Osteoblast (primary cell): ENCODE results near the gene DYNC1I1. TPM values are rescaled to one million over a fixed set of nuclear protein-coding genes. Genes with fewer than 3 reads are reported as not detected.

Source experiments
- DNase-seq: peaks from one replicate; pipeline ENCODE4 v3.0.0; 2011; ENCODE audit warnings: low spot score, mixed read lengths; ENCODE audit not compliant: insufficient read length; ENCODE audit errors: missing footprints
- H2AFZ ChIP-seq: 2 replicates; pipeline ENCODE4 v1.6.0; 2011; ENCODE audit warnings: mild to moderate bottlenecking, low read length
- H3K27ac ChIP-seq: 2 replicates; pipeline ENCODE4 v1.5.1; 2011; ENCODE audit warnings: mild to moderate bottlenecking, low read depth, low read length, moderate library complexity
- H3K27me3 ChIP-seq: 2 replicates; pipeline ENCODE4 v1.6.0; 2012; ENCODE audit warnings: mild to moderate bottlenecking, control low read depth, inconsistent platforms, low read length, moderate library complexity; ENCODE audit not compliant: insufficient read depth
- H3K36me3 ChIP-seq: 2 replicates; pipeline ENCODE4 v1.5.1; 2011; ENCODE audit warnings: mild to moderate bottlenecking, low read length, control low read depth, moderate library complexity; ENCODE audit not compliant: insufficient read depth
- H3K4me1 ChIP-seq: 2 replicates; pipeline ENCODE4 v1.5.1; 2011; ENCODE audit warnings: mild to moderate bottlenecking, low read length, control low read depth, moderate library complexity; ENCODE audit not compliant: insufficient read depth
- H3K4me2 ChIP-seq: 2 replicates; pipeline ENCODE4 v1.6.0; 2011; ENCODE audit warnings: mild to moderate bottlenecking, low read length; ENCODE audit not compliant: insufficient read depth
- H3K4me3 ChIP-seq: fragments of 200-600 bp; sonication (generic); 3 replicates; pipeline ENCODE4 v1.5.1; 2012; ENCODE audit warnings: mild to moderate bottlenecking, low read length, inconsistent platforms; ENCODE audit not compliant: insufficient read depth
- H3K79me2 ChIP-seq: 2 replicates; pipeline ENCODE4 v1.6.0; 2012; ENCODE audit warnings: mild to moderate bottlenecking, low read length, control low read depth, inconsistent platforms; ENCODE audit not compliant: insufficient read depth
- H3K9me3 ChIP-seq: 2 replicates; pipeline ENCODE4 v1.5.1; 2011; ENCODE audit warnings: low read depth, low read length, control low read depth
- H4K20me1 ChIP-seq: 2 replicates; pipeline ENCODE4 v1.6.0; 2012; ENCODE audit warnings: mild to moderate bottlenecking, low read length, control low read depth; ENCODE audit not compliant: insufficient read depth
- CTCF ChIP-seq: IDR thresholded peaks from 2 replicates; pipeline ENCODE4 v1.5.1; 2011; ENCODE audit warnings: mild to moderate bottlenecking, low read depth, low read length, moderate library complexity; ENCODE audit errors: extremely low read depth
- total RNA-seq: library from RNA; depleted of rRNA; stranded (reverse); fragments of >200 nt; gene quantifications from 2 replicates; pipeline ENCODE4 v1.2.3, GENCODE V29; 2012

DYNC1I1 gene
- total RNA-seq, 1 donor, result 2.2 TPM

GRCh38 chr7:95736635-95737034 lies 35.7 kb upstream of the DYNC1I1 start:
- Histone ChIP-seq H3K36me3 (no peaks in the 10 kb centered on the region), H3K27ac (no peak overlapping the region), H3K4me2 (no peak overlapping the region), H3K27me3 (no peaks in the 10 kb centered on the region), H3K9me3 (no peaks in the 10 kb centered on the region), H2AFZ (no peak overlapping the region), H3K4me3 (no peak overlapping the region), H3K4me1 (no peaks in the 10 kb centered on the region), H3K79me2 (no peaks in the 10 kb centered on the region), H4K20me1 (no peaks in the 10 kb centered on the region)
- TF ChIP-seq CTCF, result no peak
- DNase-seq, result no peak

GRCh38 chr7:95737828-95738505 lies 34.4 kb upstream of the DYNC1I1 start:
- no peaks in the 10 kb centered on the region for H3K36me3 ChIP-seq
- H3K4me1 ChIP-seq, result no peaks in the 10 kb centered on the region
- H3K79me2 ChIP-seq, result no peaks in the 10 kb centered on the region
- H2AFZ ChIP-seq, result no peak overlapping the region
- no peaks in the 10 kb centered on the region for H4K20me1 ChIP-seq
- no peak for DNase-seq
- no peak overlapping the region for H3K27ac ChIP-seq
- no peak overlapping the region for H3K4me3 ChIP-seq
- TF ChIP-seq CTCF, result no peak
- H3K27me3 ChIP-seq, result no peaks in the 10 kb centered on the region
- H3K9me3 ChIP-seq, result no peaks in the 10 kb centered on the region
- H3K4me2 ChIP-seq, result no peak overlapping the region

- TF ChIP-seq CTCF, result no peak
- no peaks in the 10 kb centered on the region for H3K79me2 ChIP-seq
- no peak overlapping the region for H3K4me3 ChIP-seq
- DNase-seq, result no peak
- H3K36me3 ChIP-seq, result no peaks in the 10 kb centered on the region
- H3K27me3 ChIP-seq, result no peaks in the 10 kb centered on the region
- no peaks in the 10 kb centered on the region for H3K4me1 ChIP-seq
- no peak overlapping the region for H3K27ac ChIP-seq
- H2AFZ ChIP-seq, result no peak overlapping the region
- no peak overlapping the region for H3K4me2 ChIP-seq
- H3K9me3 ChIP-seq, result no peaks in the 10 kb centered on the region
- no peaks in the 10 kb centered on the region for H4K20me1 ChIP-seq
These were observed 23.3 kb upstream of the DYNC1I1 start for GRCh38 chr7:95749044-95749443.

GRCh38 chr7:95749515-95749914 lies 22.8 kb upstream of the DYNC1I1 start:
- no peaks in the 10 kb centered on the region for H4K20me1 ChIP-seq
- no peaks in the 10 kb centered on the region for H3K4me1 ChIP-seq
- no peaks in the 10 kb centered on the region for H3K79me2 ChIP-seq
- H3K27me3 ChIP-seq, result no peaks in the 10 kb centered on the region
- no peak for DNase-seq
- no peaks in the 10 kb centered on the region for H3K36me3 ChIP-seq
- no peak for TF ChIP-seq CTCF
- H3K9me3 ChIP-seq, result no peaks in the 10 kb centered on the region
- H3K27ac ChIP-seq, result no peak overlapping the region
- no peak overlapping the region for H3K4me2 ChIP-seq
- H3K4me3 ChIP-seq, result no peak overlapping the region
- no peak overlapping the region for H2AFZ ChIP-seq
